Stomach (tissue), 4 donors: Measurements from ENCODE around the gene ABR.
"Not testable (repeated sequence)": the region's sequence is repeated elsewhere in the genome, so short reads cannot be mapped to it uniquely, and the experiment has no call there.

Experiments used
- EP300 ChIP-seq: sonication (generic); formaldehyde crosslinking; IDR thresholded peaks from one replicate; pipeline ENCODE4 v1.6.1; 2017; ENCODE audit warnings: antibody characterized with exemption
- POLR2AphosphoS5 ChIP-seq, 3 donors: sonication (generic); formaldehyde crosslinking; IDR thresholded peaks; one replicate each; pipeline ENCODE4 v1.6.1; 2016; ENCODE audit warnings: antibody characterized with exemption in 3 of 3
- TF ChIP-seq, protein P1 (sequence below), 7 experiments: fragments of 450-650 bp in 4 of 7; fragments of 200-600 bp in 3 of 7; sonication (generic) in 3 of 7; IDR thresholded peaks; one replicate each; pipeline ENCODE4 v1.5.1; 2016 to 2019; ENCODE audit warnings: antibody characterized with exemption in 7 of 7, control low read depth in 2 of 7, mild to moderate bottlenecking in 1 of 7

DNA sequence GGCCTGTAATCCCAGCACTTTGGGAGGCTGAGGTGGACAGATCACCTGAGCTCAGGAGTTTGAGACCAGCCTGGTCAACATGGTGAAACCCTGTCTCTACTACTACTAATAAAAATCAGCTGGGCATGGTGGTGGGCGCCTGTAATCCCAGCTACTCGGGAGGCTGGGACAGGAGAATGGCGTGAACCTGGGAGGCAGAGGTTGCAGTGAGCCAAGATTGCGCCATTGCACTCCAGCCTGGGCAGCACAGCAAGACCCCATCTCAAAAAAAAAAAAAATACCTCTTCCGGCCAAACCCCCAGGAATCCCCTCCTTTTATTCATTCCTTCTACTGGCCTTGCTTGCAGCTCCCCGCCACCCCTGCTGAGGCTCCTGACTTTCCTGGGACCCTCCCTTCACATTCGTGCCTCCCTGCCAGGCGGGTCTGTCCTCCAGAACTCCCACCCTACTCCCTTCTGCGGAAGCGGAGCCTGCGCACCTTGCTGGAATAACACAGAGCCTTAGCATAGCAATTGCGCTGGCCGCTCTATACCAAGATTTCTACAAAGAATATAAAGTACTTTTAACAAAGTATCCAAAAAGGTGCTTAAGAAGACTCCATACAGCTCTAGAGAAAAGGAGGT, 135.3 kb downstream of the ABR start:
- TF ChIP-seq POLR2AphosphoS5 (IDR thresholded peaks at IDR 0.05); EP300: not testable (repeated sequence)
- TF ChIP-seq, protein P1, sequence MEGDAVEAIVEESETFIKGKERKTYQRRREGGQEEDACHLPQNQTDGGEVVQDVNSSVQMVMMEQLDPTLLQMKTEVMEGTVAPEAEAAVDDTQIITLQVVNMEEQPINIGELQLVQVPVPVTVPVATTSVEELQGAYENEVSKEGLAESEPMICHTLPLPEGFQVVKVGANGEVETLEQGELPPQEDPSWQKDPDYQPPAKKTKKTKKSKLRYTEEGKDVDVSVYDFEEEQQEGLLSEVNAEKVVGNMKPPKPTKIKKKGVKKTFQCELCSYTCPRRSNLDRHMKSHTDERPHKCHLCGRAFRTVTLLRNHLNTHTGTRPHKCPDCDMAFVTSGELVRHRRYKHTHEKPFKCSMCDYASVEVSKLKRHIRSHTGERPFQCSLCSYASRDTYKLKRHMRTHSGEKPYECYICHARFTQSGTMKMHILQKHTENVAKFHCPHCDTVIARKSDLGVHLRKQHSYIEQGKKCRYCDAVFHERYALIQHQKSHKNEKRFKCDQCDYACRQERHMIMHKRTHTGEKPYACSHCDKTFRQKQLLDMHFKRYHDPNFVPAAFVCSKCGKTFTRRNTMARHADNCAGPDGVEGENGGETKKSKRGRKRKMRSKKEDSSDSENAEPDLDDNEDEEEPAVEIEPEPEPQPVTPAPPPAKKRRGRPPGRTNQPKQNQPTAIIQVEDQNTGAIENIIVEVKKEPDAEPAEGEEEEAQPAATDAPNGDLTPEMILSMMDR (IDR thresholded peaks at IDR 0.05): not testable (repeated sequence)
